HEK293 (cell line): Measurements from ENCODE around the gene SLC35B4.

ENCODE experiments used
- CTCF ChIP-seq: fragments of 450-650 bp; formaldehyde crosslinking; IDR thresholded peaks from 2 replicates; pipeline ENCODE4 v1.5.1; 2016; ENCODE audit warnings: missing biosample characterization, missing genetic modification characterization
- PRDM1 ChIP-seq: fragments of 450-650 bp; formaldehyde crosslinking; IDR thresholded peaks from 2 replicates; pipeline ENCODE4; 2016; ENCODE audit warnings: missing biosample characterization, missing genetic modification characterization
- YY2 ChIP-seq: fragments of 450-650 bp; formaldehyde crosslinking; IDR thresholded peaks from 2 replicates; pipeline ENCODE4 v1.5.1; 2016; ENCODE audit warnings: missing biosample characterization, missing genetic modification characterization
- ZBTB11 ChIP-seq: fragments of 450-650 bp; formaldehyde crosslinking; conservative IDR thresholded peaks from 2 replicates; pipeline ENCODE4 v1.5.1; 2016; ENCODE audit warnings: low read depth, missing biosample characterization, missing genetic modification characterization
- ZNF10 ChIP-seq: fragments of 450-650 bp; formaldehyde crosslinking; IDR thresholded peaks from 2 replicates; pipeline ENCODE4 v1.5.1; 2017; ENCODE audit warnings: missing biosample characterization, missing genetic modification characterization
- ZNF138 ChIP-seq: fragments of 450-650 bp; formaldehyde crosslinking; IDR thresholded peaks from 2 replicates; pipeline ENCODE4 v1.5.1; 2016; ENCODE audit warnings: missing biosample characterization, missing genetic modification characterization, borderline replicate concordance
- ZNF23 ChIP-seq: fragments of 450-650 bp; formaldehyde crosslinking; IDR thresholded peaks from 2 replicates; pipeline ENCODE4 v1.5.1; 2016; ENCODE audit warnings: missing biosample characterization, missing genetic modification characterization, borderline replicate concordance
- ZNF335 ChIP-seq: fragments of 450-650 bp; formaldehyde crosslinking; conservative IDR thresholded peaks from 2 replicates; pipeline ENCODE4 v1.5.1; 2016; ENCODE audit warnings: missing biosample characterization, missing genetic modification characterization
- ZNF350 ChIP-seq: fragments of 450-650 bp; formaldehyde crosslinking; IDR thresholded peaks from 2 replicates; pipeline ENCODE4 v1.5.0; 2017; ENCODE audit warnings: missing biosample characterization, mild to moderate bottlenecking, missing genetic modification characterization
- ZNF530 ChIP-seq: fragments of 450-650 bp; formaldehyde crosslinking; IDR thresholded peaks from 2 replicates; pipeline ENCODE4 v1.5.1; 2016; ENCODE audit warnings: low read depth, missing biosample characterization, missing genetic modification characterization
- ZSCAN18 ChIP-seq: fragments of 450-650 bp; formaldehyde crosslinking; IDR thresholded peaks from 2 replicates; pipeline ENCODE4 v1.5.1; 2016; ENCODE audit warnings: missing biosample characterization, missing genetic modification characterization

- no peak for TF ChIP-seq ZNF530 (tag by site-specific recombination)
- TF ChIP-seq ZNF23 (tag by site-specific recombination): no peak
- no peak for TF ChIP-seq YY2 (tag by site-specific recombination)
- TF ChIP-seq CTCF (tag by site-specific recombination): no peak
- TF ChIP-seq ZNF335 (tag by site-specific recombination): no peak
- TF ChIP-seq ZNF10: no peak
- no peak for TF ChIP-seq ZBTB11 (tag by site-specific recombination)
- no peak for TF ChIP-seq ZNF138 (tag by site-specific recombination)
- no peak for TF ChIP-seq ZNF350
- TF ChIP-seq PRDM1 (tag by site-specific recombination): no peak
- TF ChIP-seq ZSCAN18: no peak
Measured at GRCh38 chr7:134301592-134301991, 15.1 kb downstream of the SLC35B4 start.
